Measurements from ENCODE around the gene SUPT7L. TPM values are rescaled to one million over a fixed set of nuclear protein-coding genes. Genes with fewer than 3 reads are reported as not detected.

Gene SUPT7L
- total and polyA plus RNA-seq, 2 of the 4 experiments (the other 2 are of a cell fraction): 16.7 to 33.4 TPM

DNA sequence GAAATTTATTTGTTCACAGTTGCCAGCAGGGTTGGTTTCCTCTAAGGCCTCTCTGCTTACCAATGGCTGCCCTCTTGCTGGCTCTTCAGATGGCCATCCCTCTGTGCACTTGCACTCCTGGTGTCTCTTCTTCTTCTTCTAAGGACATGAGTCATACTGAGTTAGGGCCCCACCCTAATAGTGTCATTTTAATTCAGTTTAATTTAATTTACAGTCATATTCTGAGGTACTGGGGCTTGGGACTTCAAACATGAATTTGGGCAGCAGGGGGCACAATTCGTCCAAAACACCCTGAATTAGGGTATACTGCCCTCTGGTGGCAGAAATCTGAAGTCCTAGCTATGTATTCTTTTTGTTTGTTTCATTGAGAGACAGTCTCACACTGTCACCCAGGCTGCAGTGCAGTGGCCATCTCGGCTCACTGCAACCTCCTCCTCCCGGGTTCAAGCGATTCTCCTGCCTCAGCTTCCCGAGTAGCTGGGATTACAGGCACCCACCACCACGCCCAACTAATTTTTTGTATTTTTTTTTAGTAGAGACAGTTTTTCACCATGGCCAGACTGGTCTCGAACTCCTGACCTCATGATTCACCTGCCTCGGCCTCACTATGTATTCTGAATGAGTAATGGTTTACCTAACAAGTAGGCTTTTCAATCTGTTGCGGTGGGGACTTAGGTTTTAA is 20.1 kb upstream of the SUPT7L start:
- H3K4me2 ChIP-seq (ENCODE audit: low read depth, low read length): no peak overlapping the region
- H3K4me1 ChIP-seq (ENCODE audit: control insufficient read depth, insufficient read depth, low read length): peaks cover 10% of the 10 kb centered on the region
- no peak overlapping the region for H4K91ac ChIP-seq (ENCODE audit: insufficient read depth, low read depth, low read length)
- peak overlapping the region; percentile 77; the same call in 1 of the 2 replicates for H2AK5ac ChIP-seq (ENCODE audit: low read depth, low read length)
- H3K14ac ChIP-seq (replicated peaks; ENCODE audit: low read depth, low read length): no peak overlapping the region
- H2BK120ac ChIP-seq (ENCODE audit: low read depth, low read length): no peak overlapping the region
- dilution Hi-C loops (cut with HindIII; ENCODE audit: low sequenced_read_pairs, unreplicated experiment): no loop called here
- H3K9me1 ChIP-seq (ENCODE audit: insufficient read depth, low read length): peaks cover 8% of the 10 kb centered on the region
- H4K8ac ChIP-seq (ENCODE audit: low read depth in 2 of 2, low read length in 2 of 2): no peak overlapping the region; a peak in 1 of 4 replicates
- no peaks in the 10 kb centered on the region; a peak in 1 of 4 replicates for H3K79me1 ChIP-seq (ENCODE audit: low read depth in 1 of 2, low read length in 2 of 2)
- DNase-seq (peak; percentile 90), ATAC-seq (ENCODE audit: low read depth) (peak; percentile 69)
- H2BK20ac ChIP-seq (ENCODE audit: low read depth, low read length): 0 out of 2 replicates have a peak overlapping the region, but pooled peaks have one; percentile 48
- peak overlapping the region; percentile 51; the same call in 1 of the 3 replicates for H2BK15ac ChIP-seq (ENCODE audit: low read depth, low read length)
- in situ Hi-C loops (cut with MboI; ENCODE audit: low sequenced_read_pairs): no loop called here
- WGBS, 2 experiments (ENCODE audit: extremely low coverage in 2 of 2, insufficient read length in 1 of 2): no CpG with 5 or more reads among the region's 9 CpGs
- no peak overlapping the region for H3K18ac ChIP-seq (ENCODE audit: low read depth, low read length)
- peak overlapping the region; percentile 43 for H2BK5ac ChIP-seq (ENCODE audit: low read depth, low read length, poor library complexity, severe bottlenecking)
- no peak overlapping the region for H3K4me3 ChIP-seq (ENCODE audit: insufficient read depth, low read depth, low read length)
- no peak overlapping the region for H4K5ac ChIP-seq (ENCODE audit: low read depth, low read length)
- H3K56ac ChIP-seq (ENCODE audit: extremely low read depth, insufficient read depth, low read length): no peak overlapping the region
- H3K27ac ChIP-seq (ENCODE audit: insufficient read depth, low read length): peak overlapping the region; percentile 52; the same call in 1 of the 2 replicates
- no peak overlapping the region for H2AFZ ChIP-seq (replicated peaks; ENCODE audit: low read length, poor library complexity)
- CTCF ChIA-PET: interaction anchor here (0.5 to 2.0 kb wide), 15 partner anchors 9 to 778 kb away, joined by 3 to 11 read pairs (median 3); partner anchors contain the start of genes CCDC121 and GPN1
- no peaks in the 10 kb centered on the region for H4K20me1 ChIP-seq (ENCODE audit: insufficient read depth, low read length)
- TF ChIP-seq SMC3 (IDR thresholded peaks at IDR 0.05; ENCODE audit: low read depth, low read length) (peak; percentile 78), MAFK (IDR thresholded peaks at IDR 0.05; ENCODE audit: low read depth, low read length) (no peak), BHLHE40 (IDR thresholded peaks at IDR 0.05; ENCODE audit: low read depth, low read length) (0 out of 2 replicates have a peak, but pooled peaks have one; percentile 17), RAD21 (IDR thresholded peaks at IDR 0.05; ENCODE audit: low read length) (peak; percentile 75)
- TF ChIP-seq, protein P1, sequence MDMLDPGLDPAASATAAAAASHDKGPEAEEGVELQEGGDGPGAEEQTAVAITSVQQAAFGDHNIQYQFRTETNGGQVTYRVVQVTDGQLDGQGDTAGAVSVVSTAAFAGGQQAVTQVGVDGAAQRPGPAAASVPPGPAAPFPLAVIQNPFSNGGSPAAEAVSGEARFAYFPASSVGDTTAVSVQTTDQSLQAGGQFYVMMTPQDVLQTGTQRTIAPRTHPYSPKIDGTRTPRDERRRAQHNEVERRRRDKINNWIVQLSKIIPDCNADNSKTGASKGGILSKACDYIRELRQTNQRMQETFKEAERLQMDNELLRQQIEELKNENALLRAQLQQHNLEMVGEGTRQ (IDR thresholded peaks at IDR 0.05; ENCODE audit: low read depth, low read length): no peak
- TF ChIP-seq, protein P2, sequence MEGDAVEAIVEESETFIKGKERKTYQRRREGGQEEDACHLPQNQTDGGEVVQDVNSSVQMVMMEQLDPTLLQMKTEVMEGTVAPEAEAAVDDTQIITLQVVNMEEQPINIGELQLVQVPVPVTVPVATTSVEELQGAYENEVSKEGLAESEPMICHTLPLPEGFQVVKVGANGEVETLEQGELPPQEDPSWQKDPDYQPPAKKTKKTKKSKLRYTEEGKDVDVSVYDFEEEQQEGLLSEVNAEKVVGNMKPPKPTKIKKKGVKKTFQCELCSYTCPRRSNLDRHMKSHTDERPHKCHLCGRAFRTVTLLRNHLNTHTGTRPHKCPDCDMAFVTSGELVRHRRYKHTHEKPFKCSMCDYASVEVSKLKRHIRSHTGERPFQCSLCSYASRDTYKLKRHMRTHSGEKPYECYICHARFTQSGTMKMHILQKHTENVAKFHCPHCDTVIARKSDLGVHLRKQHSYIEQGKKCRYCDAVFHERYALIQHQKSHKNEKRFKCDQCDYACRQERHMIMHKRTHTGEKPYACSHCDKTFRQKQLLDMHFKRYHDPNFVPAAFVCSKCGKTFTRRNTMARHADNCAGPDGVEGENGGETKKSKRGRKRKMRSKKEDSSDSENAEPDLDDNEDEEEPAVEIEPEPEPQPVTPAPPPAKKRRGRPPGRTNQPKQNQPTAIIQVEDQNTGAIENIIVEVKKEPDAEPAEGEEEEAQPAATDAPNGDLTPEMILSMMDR (conservative IDR thresholded peaks at IDR 0.05; ENCODE audit: low read depth, low read length): peak; percentile 99
- no peaks in the 10 kb centered on the region for H3K27me3 ChIP-seq (ENCODE audit: control insufficient read depth, insufficient read depth, low read length)
- no TSS peak for BruUV-seq (replicated peaks)
- no peak overlapping the region for H3K23ac ChIP-seq (ENCODE audit: low read depth, low read length)
- no peaks in the 10 kb centered on the region for H3K9me3 ChIP-seq (ENCODE audit: control insufficient read depth, insufficient read depth, low read length)
- 0 out of 2 replicates have a peak overlapping the region, but pooled peaks have one; percentile 12 for H3K4ac ChIP-seq (ENCODE audit: low read depth, low read length)
- H2AK9ac ChIP-seq (replicated peaks; ENCODE audit: low read depth, low read length, poor library complexity): no peak overlapping the region
- peaks cover 25% of the 10 kb centered on the region for H3K36me3 ChIP-seq (ENCODE audit: control insufficient read depth, insufficient read depth, low read length)
- intact Hi-C loops (cut with micrococcal nuclease): loop anchor here (1.0 to 5.0 kb wide), 2 partner anchors 276 to 711 kb away; partner anchors contain the start of gene PPM1G
- POLR2A ChIA-PET (ENCODE audit: unreplicated experiment): no interaction called here
- H3K9ac ChIP-seq (ENCODE audit: low read depth, low read length): no peak overlapping the region
